DMS153 treated with DMSO at 0.1 percent for 48 hours (cell line): ENCODE data around the gene ABCC9.
"Not testable (repeated sequence)": the region's sequence is repeated elsewhere in the genome, so short reads cannot be mapped to it uniquely, and the experiment has no call there.

ENCODE experiments used
- DNase-seq: peaks from one replicate; lab custom pipeline; 2025; ENCODE audit not compliant: unreplicated experiment; lab: John Stamatoyannopoulos, UW

The ABCC9 gene

GRCh38 chr12:21819236-21819635 lies 122.0 kb downstream of the ABCC9 start:
- no peak for DNase-seq

GRCh38 chr12:21818627-21819026 lies 122.6 kb downstream of the ABCC9 start:
- no peak for DNase-seq

DNA sequence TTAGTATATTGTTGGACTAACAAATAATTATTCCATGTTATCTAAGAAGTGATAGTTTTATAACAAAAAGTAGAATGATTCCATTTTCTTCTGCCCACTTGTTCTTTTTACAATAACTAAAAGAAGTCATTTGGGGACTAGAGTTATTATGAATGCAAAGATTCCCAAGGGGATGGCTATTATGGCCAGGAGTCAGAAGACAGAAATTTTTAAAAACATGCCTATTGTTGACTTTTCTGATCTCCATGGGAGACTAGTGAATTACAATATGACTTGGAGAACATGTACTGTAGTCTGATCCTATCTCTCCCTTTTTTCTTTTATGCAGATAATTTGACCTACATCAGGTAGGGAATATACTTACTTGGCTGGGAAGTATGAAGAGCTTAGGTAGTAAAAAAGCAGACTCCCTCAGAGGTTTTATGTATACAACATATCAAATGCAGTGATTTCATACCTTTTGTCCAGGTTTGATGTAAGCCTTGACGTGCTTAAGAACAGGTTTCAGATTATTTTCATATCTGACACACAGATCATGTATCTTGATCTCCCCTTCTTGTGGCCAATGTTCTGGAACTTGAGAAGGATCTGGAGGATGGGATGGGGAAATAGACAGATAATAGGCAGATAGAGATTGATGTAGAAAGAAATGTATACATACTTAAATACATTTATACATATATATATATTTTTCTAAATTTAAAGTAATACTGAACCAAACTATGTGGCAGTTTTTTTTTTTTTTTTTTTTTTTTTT lies 125.7 kb downstream of the ABCC9 start:
- no peak for DNase-seq

- DNase-seq, result no peak
Observed at GRCh38 chr12:21814814-21815213, 126.4 kb downstream of the ABCC9 start.

- no peak for DNase-seq
Observed at GRCh38 chr12:21814327-21814726, 126.9 kb downstream of the ABCC9 start.

DNA sequence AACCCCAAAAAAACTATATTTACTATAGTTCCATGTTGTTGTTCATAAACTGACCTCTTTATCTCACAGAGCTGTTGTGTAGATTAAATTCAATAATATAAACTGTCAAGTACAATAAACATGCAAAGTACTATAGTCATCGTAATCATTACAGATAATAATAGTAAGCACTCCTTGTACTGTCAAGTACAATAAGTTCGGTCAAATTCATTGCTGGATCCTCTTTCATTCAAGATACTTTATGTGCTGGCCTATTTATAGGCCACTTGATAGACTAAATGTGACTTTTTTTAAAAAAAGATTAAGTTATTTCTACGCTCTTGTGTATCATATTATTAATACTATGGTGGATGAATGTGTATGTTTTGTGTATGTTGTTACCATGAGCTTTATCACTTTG lies 127.5 kb downstream of the ABCC9 start:
- no peak for DNase-seq

DNA sequence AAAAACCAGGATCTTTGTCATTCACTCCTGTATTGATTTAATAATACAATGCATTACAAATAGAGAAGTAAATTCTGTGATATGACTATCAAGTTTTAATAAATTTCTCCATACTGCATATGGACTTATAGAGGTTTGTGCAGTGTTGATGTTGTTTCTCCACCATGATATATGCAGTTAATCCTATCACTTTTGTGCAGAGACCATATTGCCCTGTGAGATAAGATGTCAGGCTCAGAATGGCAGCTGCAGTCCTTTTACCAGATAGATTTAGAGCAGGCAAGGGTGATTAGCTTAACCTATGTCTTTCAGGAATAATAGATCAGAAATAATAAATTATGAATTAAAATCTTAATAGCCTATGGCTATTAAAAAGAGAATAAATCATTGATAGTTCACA lies 128.1 kb downstream of the ABCC9 start:
- no peak for DNase-seq

DNA sequence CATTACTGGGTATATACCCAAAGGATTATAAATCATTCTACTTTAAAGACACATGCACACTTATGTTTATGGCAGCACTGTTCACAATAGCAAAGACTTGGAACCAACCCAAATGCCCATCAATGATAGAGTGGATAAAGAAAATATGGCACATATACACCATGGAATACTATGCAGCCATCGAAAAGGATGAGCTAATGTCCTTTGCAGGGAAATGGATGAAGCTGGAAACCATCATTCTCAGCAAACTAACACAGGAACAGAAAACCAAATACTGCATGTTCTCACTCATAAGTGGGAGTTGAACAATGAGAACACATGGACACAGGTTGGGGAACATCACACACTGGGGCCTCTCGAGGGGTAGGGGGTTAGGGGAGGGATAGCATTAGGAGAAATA lies 128.9 kb downstream of the ABCC9 start:
- not testable (repeated sequence) for DNase-seq

DNA sequence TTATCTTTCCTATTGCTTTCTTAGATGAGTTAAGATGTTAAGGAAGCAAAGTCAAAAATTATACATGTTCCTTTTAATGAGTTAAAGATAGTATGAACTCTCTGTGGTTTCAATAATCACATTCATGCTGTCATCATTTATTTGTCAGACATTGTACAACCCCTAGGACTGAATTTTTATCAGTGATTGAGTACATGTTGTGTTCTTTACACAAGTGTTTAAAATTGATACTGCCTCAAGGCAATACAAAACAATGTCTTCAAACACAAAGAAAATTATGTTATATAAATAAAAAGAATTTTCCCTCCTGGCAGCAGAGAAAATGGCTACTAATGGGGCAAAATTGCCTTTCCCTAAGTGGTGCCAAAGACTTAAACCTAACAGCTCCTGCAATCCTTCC lies 132.1 kb downstream of the ABCC9 start:
- no peak for DNase-seq

- no peak for DNase-seq
Observed at GRCh38 chr12:21806255-21806654, 135.0 kb downstream of the ABCC9 start.

DNA sequence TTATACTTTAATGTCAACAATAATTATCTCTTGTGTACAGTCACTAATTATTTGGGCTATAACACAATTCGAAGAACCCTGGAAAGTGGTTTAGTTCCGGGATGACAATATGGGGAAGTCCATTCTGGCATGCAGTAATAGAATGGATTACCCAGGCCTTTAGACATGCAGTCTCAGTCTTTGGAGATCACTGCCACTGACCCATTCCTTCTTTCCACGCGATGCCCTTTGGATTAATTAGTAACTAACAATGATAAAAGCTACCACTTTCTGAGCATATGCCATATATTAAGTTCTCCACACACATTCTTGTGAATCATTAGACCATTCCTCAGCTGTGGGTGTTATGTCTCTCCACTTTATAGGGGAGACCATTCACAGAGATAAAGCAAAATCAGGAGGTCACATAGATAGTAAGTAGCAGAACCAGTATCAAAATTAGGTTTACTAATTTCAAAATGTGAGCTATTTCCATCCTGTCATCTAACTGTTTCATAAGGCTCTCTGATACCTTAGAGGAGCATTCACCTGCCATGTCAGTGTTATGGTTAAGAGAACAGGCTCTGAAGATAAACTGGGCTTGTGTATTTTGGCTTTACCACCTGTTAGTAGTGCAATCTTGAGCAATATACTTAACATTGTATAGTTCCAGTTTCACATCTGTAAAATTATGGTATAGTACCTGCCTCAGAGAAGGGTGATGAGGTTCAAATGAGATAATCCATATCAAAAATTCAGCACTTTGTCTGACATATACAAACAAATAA lies 139.5 kb downstream of the ABCC9 start:
- no peak for DNase-seq

- DNase-seq, result no peak
Observed at GRCh38 chr12:21800011-21800410, 141.2 kb downstream of the ABCC9 start.

- no peak for DNase-seq
Observed at GRCh38 chr12:21797539-21797938, 143.7 kb downstream of the ABCC9 start.

GRCh38 chr12:21795648-21796328 lies 145.4 kb downstream of the ABCC9 start:
- no peak for DNase-seq

DNA sequence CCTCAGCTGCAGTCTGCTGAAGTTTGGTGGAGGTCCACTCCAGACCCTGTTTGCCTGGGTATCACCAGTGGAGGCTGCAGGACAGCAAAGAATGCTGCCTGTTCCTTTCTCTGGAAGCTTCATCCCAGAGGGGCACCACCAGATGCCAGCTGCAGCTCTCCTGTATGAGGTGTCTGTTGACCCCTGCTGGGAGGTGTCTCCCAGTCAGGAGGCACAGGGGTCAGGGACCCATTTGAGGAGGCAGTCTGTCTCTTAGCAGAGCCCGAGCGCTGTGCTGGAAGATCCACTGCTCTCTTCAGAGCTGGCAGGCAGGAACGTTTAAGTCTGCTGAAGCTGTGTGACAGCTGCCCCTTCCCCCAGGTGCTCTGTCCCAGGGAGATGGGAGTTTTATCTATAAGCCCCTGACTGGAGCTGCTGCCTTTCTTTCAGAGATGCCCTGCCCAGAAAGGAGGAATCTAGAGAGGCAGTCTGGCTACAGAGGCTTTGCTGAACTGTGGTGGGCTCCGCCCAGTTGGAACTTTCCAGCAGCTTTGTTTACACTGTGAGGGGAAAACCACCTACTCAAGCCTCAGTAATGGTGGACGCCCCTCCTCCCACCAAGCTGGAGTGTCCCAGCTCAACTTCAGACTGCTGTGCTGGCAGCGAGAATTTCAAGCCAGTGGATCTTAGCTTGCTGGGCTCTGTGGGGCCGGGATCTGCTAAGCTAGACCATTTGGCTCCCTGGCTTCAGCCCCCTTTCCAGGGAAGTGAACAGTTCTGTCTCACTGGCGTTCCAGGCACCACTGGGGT lies 146.2 kb downstream of the ABCC9 start:
- not testable (repeated sequence) for DNase-seq

- not testable (repeated sequence) for DNase-seq
Observed at GRCh38 chr12:21789687-21790086, 151.5 kb downstream of the ABCC9 start.

- no peak for DNase-seq
Observed at GRCh38 chr12:21788089-21788983, 152.9 kb downstream of the ABCC9 start.

DNA sequence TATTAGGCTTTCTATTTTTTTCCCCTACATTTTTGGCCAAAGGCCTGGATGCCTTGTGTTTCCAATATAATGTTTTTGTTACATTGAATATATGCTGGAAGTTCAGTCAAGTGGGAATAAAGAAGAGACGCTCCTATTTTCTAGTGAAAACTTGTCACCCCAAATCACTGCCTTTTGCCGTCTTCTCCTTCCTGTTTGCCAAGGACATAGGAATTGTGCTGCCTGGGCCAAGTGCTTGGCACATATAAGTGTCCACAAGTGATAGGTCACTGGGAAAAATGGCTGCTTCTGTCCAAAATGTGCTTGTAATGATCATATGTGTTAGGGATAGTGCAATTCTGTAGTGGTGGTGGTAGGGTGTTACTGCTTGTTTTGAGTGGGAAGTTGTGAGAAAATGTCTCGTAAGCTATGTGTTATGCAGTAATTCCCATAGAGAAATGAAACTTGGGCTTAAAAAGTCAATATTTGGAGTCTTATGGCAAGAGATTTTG lies 155.1 kb downstream of the ABCC9 start:
- DNase-seq, result no peak

GRCh38 chr12:21782723-21783122 lies 158.5 kb downstream of the ABCC9 start:
- not testable (repeated sequence) for DNase-seq

DNA sequence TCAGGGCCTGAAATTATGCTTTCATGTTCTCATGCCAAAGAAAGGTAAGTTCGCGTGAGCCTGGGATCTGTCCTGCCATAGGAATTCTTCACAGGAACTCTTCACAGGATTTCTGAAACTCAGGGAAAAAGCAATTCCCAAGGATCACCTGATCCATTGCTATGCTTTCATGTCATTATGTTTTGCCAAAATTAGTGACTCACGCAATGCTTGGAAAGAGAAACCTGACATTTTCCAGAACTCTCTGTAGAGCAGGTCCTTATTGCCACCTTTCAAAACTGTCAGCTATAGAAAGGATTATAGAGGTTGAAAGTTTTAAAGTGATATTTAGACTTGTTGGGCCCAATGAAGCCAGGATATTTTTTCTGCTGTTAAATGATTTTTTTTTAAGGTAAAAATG lies 160.4 kb downstream of the ABCC9 start:
- no peak for DNase-seq
